ENCODE measurements around the gene PGBD5.

The PGBD5 gene

DNA sequence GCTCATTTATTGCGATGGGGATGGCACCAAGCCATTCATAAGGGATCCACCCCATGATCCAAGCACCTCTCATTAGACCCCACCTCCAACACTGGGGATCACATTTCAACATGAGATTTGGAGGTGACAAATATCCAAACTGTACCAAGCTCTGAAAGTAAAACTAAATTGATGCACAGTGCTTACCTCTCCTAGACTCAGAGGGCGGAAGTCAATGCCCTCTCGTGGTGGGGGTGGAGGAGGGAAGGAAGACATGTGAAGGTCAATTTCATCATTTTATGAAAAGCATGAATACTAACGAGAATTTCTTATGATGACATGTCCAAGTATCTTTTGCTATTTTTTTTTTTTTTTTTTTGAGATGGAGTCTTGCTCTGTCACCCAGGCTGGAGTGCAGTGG, 120.0 kb downstream of the PGBD5 start:
- H2BK120ac ChIP-seq (ENCODE audit: low read depth, low read length) = no peak overlapping the region
- H3K4ac ChIP-seq (ENCODE audit: low read length) = no peak overlapping the region
- no peak overlapping the region for H3K23ac ChIP-seq (ENCODE audit: low read depth, low read length, poor library complexity)
- H3K4me3 ChIP-seq (ENCODE audit: low read length in 2 of 2) = no peak overlapping the region
- no peak for DNase-seq (ENCODE audit: low spot score)
- no peaks in the 10 kb centered on the region for H3K27me3 ChIP-seq (ENCODE audit: control insufficient read depth in 3 of 3, insufficient read depth in 3 of 3, low read depth in 1 of 3, low read length in 3 of 3)
- no peaks in the 10 kb centered on the region for H3K9me3 ChIP-seq (replicated peaks in 1 of 2; ENCODE audit: control insufficient read depth in 2 of 2, insufficient read depth in 1 of 2, low read depth in 1 of 2, low read length in 2 of 2)
- no peak overlapping the region for H3K27ac ChIP-seq (replicated peaks; ENCODE audit: low read length)
- no peak overlapping the region for H2AK5ac ChIP-seq (ENCODE audit: low read depth, low read length)
- no peaks in the 10 kb centered on the region for H3K79me1 ChIP-seq (ENCODE audit: low read depth, low read length)
- no peak overlapping the region for H4K91ac ChIP-seq (ENCODE audit: low read depth, low read length, poor library complexity)
- H3K9ac ChIP-seq (ENCODE audit: low read depth, low read length, poor library complexity) = no peak overlapping the region
- H3K14ac ChIP-seq (ENCODE audit: low read length) = no peak overlapping the region
- H2BK5ac ChIP-seq (ENCODE audit: low read length) = no peak overlapping the region
- H2BK15ac ChIP-seq (ENCODE audit: low read length) = no peak overlapping the region
- no peak overlapping the region for H3K18ac ChIP-seq (ENCODE audit: low read length)
- no peaks in the 10 kb centered on the region for H3K36me3 ChIP-seq (replicated peaks in 1 of 2; ENCODE audit: control insufficient read depth in 2 of 2, insufficient read depth in 2 of 2, low read length in 2 of 2)
- H2BK12ac ChIP-seq (ENCODE audit: low read length) = no peak overlapping the region
- no CpG with 5 or more reads among the region's 4 CpGs for WGBS, 2 donors (ENCODE audit: extremely low coverage in 2 of 2, insufficient read length in 2 of 2, insufficient replicate concordance in 1 of 2)
- H3K4me2 ChIP-seq (ENCODE audit: insufficient read depth, low read length, poor library complexity, severe bottlenecking) = no peak overlapping the region
- H2AFZ ChIP-seq (ENCODE audit: low read length) = no peak overlapping the region
- H3K4me1 ChIP-seq (ENCODE audit: control insufficient read depth in 2 of 2, insufficient read depth in 1 of 2, low read depth in 1 of 2, low read length in 2 of 2) = peaks cover 0 to 3% of the 10 kb centered on the region in 2 donors
- no peak overlapping the region for H4K8ac ChIP-seq (ENCODE audit: low read depth, low read length)

DNA sequence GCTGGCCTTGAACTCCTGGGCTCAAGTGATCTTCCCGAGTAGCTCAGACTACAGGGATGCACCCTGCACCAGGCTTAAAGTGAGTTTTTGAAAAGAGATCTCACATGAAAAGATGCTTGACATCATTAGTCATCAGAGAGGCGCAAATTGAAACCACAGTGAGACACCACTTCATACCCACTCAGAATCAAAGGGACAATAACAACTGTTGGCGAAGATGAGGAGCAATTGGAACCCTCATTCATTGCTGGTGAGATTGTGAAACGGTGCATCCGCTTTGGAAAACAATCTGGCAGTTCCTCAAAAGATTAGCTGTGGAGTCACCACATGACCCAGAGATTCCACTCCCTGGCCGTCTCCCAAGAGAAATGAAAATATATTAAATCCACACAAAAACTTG, 122.3 kb downstream of the PGBD5 start:
- Histone ChIP-seq H3K9ac (ENCODE audit: low read depth, low read length, poor library complexity) (no peak overlapping the region), H3K27me3 (ENCODE audit: control insufficient read depth in 3 of 3, insufficient read depth in 3 of 3, low read depth in 1 of 3, low read length in 3 of 3) (no peaks in the 10 kb centered on the region), H3K27ac (replicated peaks; ENCODE audit: low read length) (no peak overlapping the region), H4K91ac (ENCODE audit: low read depth, low read length, poor library complexity) (no peak overlapping the region), H3K4me3 (ENCODE audit: low read length in 2 of 2) (no peak overlapping the region), H3K4me1 (ENCODE audit: control insufficient read depth in 2 of 2, insufficient read depth in 1 of 2, low read depth in 1 of 2, low read length in 2 of 2) (peaks cover 2 to 5% of the 10 kb centered on the region in 2 donors), H2BK5ac (ENCODE audit: low read length) (no peak overlapping the region), H3K4ac (ENCODE audit: low read length) (no peak overlapping the region), H2BK120ac (ENCODE audit: low read depth, low read length) (no peak overlapping the region), H2BK12ac (ENCODE audit: low read length) (no peak overlapping the region), H3K4me2 (ENCODE audit: insufficient read depth, low read length, poor library complexity, severe bottlenecking) (no peak overlapping the region), H2BK15ac (ENCODE audit: low read length) (no peak overlapping the region), H2AK5ac (ENCODE audit: low read depth, low read length) (no peak overlapping the region), H4K8ac (ENCODE audit: low read depth, low read length) (no peak overlapping the region), H3K14ac (ENCODE audit: low read length) (no peak overlapping the region), H3K9me3 (replicated peaks in 1 of 2; ENCODE audit: control insufficient read depth in 2 of 2, insufficient read depth in 1 of 2, low read depth in 1 of 2, low read length in 2 of 2) (no peaks in the 10 kb centered on the region), H3K23ac (ENCODE audit: low read depth, low read length, poor library complexity) (no peak overlapping the region), H3K36me3 (replicated peaks in 1 of 2; ENCODE audit: control insufficient read depth in 2 of 2, insufficient read depth in 2 of 2, low read length in 2 of 2) (no peaks in the 10 kb centered on the region), H2AFZ (ENCODE audit: low read length) (no peak overlapping the region), H3K79me1 (ENCODE audit: low read depth, low read length) (no peaks in the 10 kb centered on the region), H3K18ac (ENCODE audit: low read length) (no peak overlapping the region)
- WGBS, 2 donors (ENCODE audit: extremely low coverage in 2 of 2, insufficient read length in 2 of 2, insufficient replicate concordance in 1 of 2) = no CpG with 5 or more reads among the region's 6 CpGs
- no peak for DNase-seq (ENCODE audit: low spot score)

DNA sequence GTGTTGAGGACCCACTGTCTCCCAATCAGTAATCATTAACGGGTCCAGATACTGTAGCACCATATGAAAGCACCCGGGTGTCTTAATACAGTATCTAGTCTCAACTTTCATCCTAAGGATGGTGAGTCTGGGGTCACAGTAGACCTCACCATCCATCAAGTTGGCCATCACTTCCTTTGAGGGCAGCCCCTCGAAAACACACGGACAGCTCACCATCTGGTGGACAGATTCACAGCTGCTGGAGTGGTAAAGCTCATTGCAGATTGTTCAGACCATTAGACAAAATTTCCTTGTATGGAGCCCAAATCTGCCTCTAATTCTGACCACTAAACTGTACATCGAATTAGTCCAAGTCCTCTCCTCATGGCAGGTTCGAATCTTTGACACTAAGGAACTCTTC, 123.1 kb downstream of the PGBD5 start:
- Histone ChIP-seq H2BK120ac (ENCODE audit: low read depth, low read length) (no peak overlapping the region), H2AK5ac (ENCODE audit: low read depth, low read length) (no peak overlapping the region), H2BK5ac (ENCODE audit: low read length) (no peak overlapping the region), H2BK15ac (ENCODE audit: low read length) (no peak overlapping the region), H3K4me3 (ENCODE audit: low read length in 2 of 2) (no peak overlapping the region), H4K8ac (ENCODE audit: low read depth, low read length) (no peak overlapping the region), H2BK12ac (ENCODE audit: low read length) (no peak overlapping the region), H3K4me2 (ENCODE audit: insufficient read depth, low read length, poor library complexity, severe bottlenecking) (no peak overlapping the region), H3K9me3 (replicated peaks in 1 of 2; ENCODE audit: control insufficient read depth in 2 of 2, insufficient read depth in 1 of 2, low read depth in 1 of 2, low read length in 2 of 2) (no peaks in the 10 kb centered on the region), H3K4ac (ENCODE audit: low read length) (no peak overlapping the region), H3K79me1 (ENCODE audit: low read depth, low read length) (no peaks in the 10 kb centered on the region), H3K36me3 (replicated peaks in 1 of 2; ENCODE audit: control insufficient read depth in 2 of 2, insufficient read depth in 2 of 2, low read length in 2 of 2) (no peaks in the 10 kb centered on the region), H3K27ac (replicated peaks; ENCODE audit: low read length) (no peak overlapping the region), H3K4me1 (ENCODE audit: control insufficient read depth in 2 of 2, insufficient read depth in 1 of 2, low read depth in 1 of 2, low read length in 2 of 2) (peaks cover 2 to 5% of the 10 kb centered on the region in 2 donors), H3K18ac (ENCODE audit: low read length) (no peak overlapping the region), H3K9ac (ENCODE audit: low read depth, low read length, poor library complexity) (no peak overlapping the region), H3K23ac (ENCODE audit: low read depth, low read length, poor library complexity) (no peak overlapping the region), H4K91ac (ENCODE audit: low read depth, low read length, poor library complexity) (no peak overlapping the region), H3K27me3 (ENCODE audit: control insufficient read depth in 3 of 3, insufficient read depth in 3 of 3, low read depth in 1 of 3, low read length in 3 of 3) (no peaks in the 10 kb centered on the region), H2AFZ (ENCODE audit: low read length) (no peak overlapping the region), H3K14ac (ENCODE audit: low read length) (no peak overlapping the region)
- WGBS, 2 donors (ENCODE audit: extremely low coverage in 2 of 2, insufficient read length in 2 of 2, insufficient replicate concordance in 1 of 2) = no CpG with 5 or more reads among the region's 6 CpGs
- DNase-seq (ENCODE audit: low spot score) = no peak

DNA sequence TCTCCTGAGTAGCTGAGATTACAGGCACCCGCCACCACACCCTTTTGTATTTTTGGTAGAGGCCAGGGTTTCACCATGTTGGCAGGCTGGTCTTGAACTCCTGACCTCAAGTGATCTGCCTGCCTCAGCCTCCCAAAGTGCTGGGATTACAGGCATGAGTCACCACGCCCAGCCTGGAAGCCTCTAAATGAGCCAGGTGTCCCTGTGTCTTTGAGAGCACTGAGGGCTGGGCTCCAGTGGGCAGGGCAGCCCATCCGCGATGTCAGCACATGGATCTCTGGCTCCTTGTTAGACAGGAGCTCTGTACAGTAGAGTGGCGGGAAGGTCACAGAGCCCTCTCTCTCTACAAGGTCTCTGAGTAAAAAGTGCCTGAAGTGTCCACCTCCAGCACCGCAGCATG, 124.3 kb downstream of the PGBD5 start:
- Histone ChIP-seq H4K8ac (ENCODE audit: low read depth, low read length) (no peak overlapping the region), H2AFZ (ENCODE audit: low read length) (no peak overlapping the region), H3K4ac (ENCODE audit: low read length) (no peak overlapping the region), H3K79me1 (ENCODE audit: low read depth, low read length) (no peaks in the 10 kb centered on the region), H2AK5ac (ENCODE audit: low read depth, low read length) (no peak overlapping the region), H3K27ac (replicated peaks; ENCODE audit: low read length) (no peak overlapping the region), H3K14ac (ENCODE audit: low read length) (no peak overlapping the region), H3K9ac (ENCODE audit: low read depth, low read length, poor library complexity) (no peak overlapping the region), H3K4me2 (ENCODE audit: insufficient read depth, low read length, poor library complexity, severe bottlenecking) (no peak overlapping the region), H3K18ac (ENCODE audit: low read length) (no peak overlapping the region), H3K27me3 (ENCODE audit: control insufficient read depth in 3 of 3, insufficient read depth in 3 of 3, low read depth in 1 of 3, low read length in 3 of 3) (no peaks in the 10 kb centered on the region), H3K4me1 (ENCODE audit: control insufficient read depth in 2 of 2, insufficient read depth in 1 of 2, low read depth in 1 of 2, low read length in 2 of 2) (peaks cover 2 to 5% of the 10 kb centered on the region in 2 donors), H2BK12ac (ENCODE audit: low read length) (no peak overlapping the region), H3K36me3 (replicated peaks in 1 of 2; ENCODE audit: control insufficient read depth in 2 of 2, insufficient read depth in 2 of 2, low read length in 2 of 2) (no peaks in the 10 kb centered on the region), H4K91ac (ENCODE audit: low read depth, low read length, poor library complexity) (no peak overlapping the region), H3K9me3 (replicated peaks in 1 of 2; ENCODE audit: control insufficient read depth in 2 of 2, insufficient read depth in 1 of 2, low read depth in 1 of 2, low read length in 2 of 2) (no peaks in the 10 kb centered on the region), H3K23ac (ENCODE audit: low read depth, low read length, poor library complexity) (no peak overlapping the region), H2BK120ac (ENCODE audit: low read depth, low read length) (no peak overlapping the region), H3K4me3 (ENCODE audit: low read length in 2 of 2) (no peak overlapping the region), H2BK5ac (ENCODE audit: low read length) (no peak overlapping the region), H2BK15ac (ENCODE audit: low read length) (no peak overlapping the region)
- no CpG with 5 or more reads among the region's 6 CpGs for WGBS, 2 donors (ENCODE audit: extremely low coverage in 2 of 2, insufficient read length in 2 of 2, insufficient replicate concordance in 1 of 2)
- no peak for DNase-seq (ENCODE audit: low spot score)
